Keratinocyte (primary cell): ENCODE measurements around the gene PLXNA3. TPM values are rescaled to one million over a fixed set of nuclear protein-coding genes. Genes with fewer than 3 reads are reported as not detected.
A peak's percentile ranks its signal among the peaks of the same experiment; 100 is the strongest.

Source experiments
- DNase-seq: peaks from one replicate; pipeline ENCODE4 v3.0.0-alpha.2; 2011; ENCODE audit warnings: low read depth, missing footprints, low spot score
- FAIRE-seq: peaks from 2 replicates; lab custom pipeline; 2011; peaks lifted over from hg19 to GRCh38; lab: Jason Lieb, UNC
- H2AFZ ChIP-seq: 2 replicates; pipeline ENCODE4 v1.6.0; 2012; ENCODE audit warnings: low read length, control low read depth, inconsistent platforms; ENCODE audit not compliant: control insufficient read depth
- H3K27ac ChIP-seq: 2 replicates; pipeline ENCODE4 v1.5.1; 2011; ENCODE audit warnings: low read length; ENCODE audit not compliant: control insufficient read depth, insufficient read depth
- H3K27me3 ChIP-seq: 3 replicates; pipeline ENCODE4 v1.6.0; 2011; ENCODE audit warnings: low read length; ENCODE audit not compliant: control insufficient read depth, insufficient read depth; ENCODE audit errors: extremely low read depth
- H3K36me3 ChIP-seq, 2 experiments: 2 replicates in 1 of 2; 3 replicates in 1 of 2; pipeline ENCODE4 v1.5.1; 2011; ENCODE audit warnings: low read length in 2 of 2, mild to moderate bottlenecking in 1 of 2; ENCODE audit not compliant: control insufficient read depth in 2 of 2, insufficient read depth in 2 of 2; ENCODE audit errors: extremely low read depth in 1 of 2
- H3K4me1 ChIP-seq: 3 replicates; pipeline ENCODE4 v1.5.1; 2011; ENCODE audit warnings: low read length; ENCODE audit not compliant: control insufficient read depth, insufficient read depth; ENCODE audit errors: extremely low read depth
- H3K4me2 ChIP-seq: 3 replicates; pipeline ENCODE4 v1.6.0; 2011; ENCODE audit warnings: low read depth, low read length; ENCODE audit not compliant: control insufficient read depth, insufficient read depth; ENCODE audit errors: extremely low read depth
- H3K4me3 ChIP-seq, 3 experiments: fragments of 200-600 bp in 1 of 3; sonication (generic) in 1 of 3; 2 replicates in 2 of 3; 3 replicates in 1 of 3; pipeline ENCODE4 v1.5.1; 2011 to 2016; ENCODE audit warnings: low read length in 3 of 3, mild to moderate bottlenecking in 3 of 3, control low read depth in 2 of 3, inconsistent platforms in 1 of 3, low read depth in 1 of 3, mixed read lengths in 1 of 3, mixed run types in 1 of 3, moderate library complexity in 1 of 3; ENCODE audit not compliant: control insufficient read depth in 2 of 3, insufficient read depth in 2 of 3; ENCODE audit errors: extremely low read depth in 1 of 3
- H3K79me2 ChIP-seq: 2 replicates; pipeline ENCODE4 v1.6.0; 2012; ENCODE audit warnings: low read length; ENCODE audit not compliant: control insufficient read depth, insufficient read depth
- H3K9ac ChIP-seq: 3 replicates; pipeline ENCODE4 v1.6.0; 2011; ENCODE audit warnings: low read length; ENCODE audit not compliant: control insufficient read depth, insufficient read depth; ENCODE audit errors: extremely low read depth
- H3K9me1 ChIP-seq: 3 replicates; pipeline ENCODE4 v1.6.0; 2011; ENCODE audit warnings: low read length; ENCODE audit not compliant: control insufficient read depth, insufficient read depth; ENCODE audit errors: extremely low read depth
- H3K9me3 ChIP-seq: 2 replicates; pipeline ENCODE4 v1.5.1; 2012; ENCODE audit warnings: low read depth, low read length; ENCODE audit not compliant: control insufficient read depth
- H4K20me1 ChIP-seq: 3 replicates; pipeline ENCODE4 v1.6.0; 2011; ENCODE audit warnings: low read length; ENCODE audit not compliant: control insufficient read depth, insufficient read depth; ENCODE audit errors: extremely low read depth
- CTCF ChIP-seq, 3 experiments: IDR thresholded peaks in 1 of 3; conservative IDR thresholded peaks in 1 of 3; optimal IDR thresholded peaks in 1 of 3; 2 replicates in 2 of 3; 3 replicates in 1 of 3; pipeline versions ENCODE3 to v1.5.1; 2011; ENCODE audit warnings: low read length in 3 of 3, mild to moderate bottlenecking in 3 of 3, moderate library complexity in 2 of 3, control low read depth in 1 of 3, inconsistent platforms in 1 of 3; ENCODE audit not compliant: insufficient read depth in 2 of 3; ENCODE audit errors: extremely low read depth in 1 of 3
- EZH2 ChIP-seq: IDR thresholded peaks from one replicate; pipeline ENCODE4 v1.6.1; 2012; ENCODE audit warnings: inconsistent platforms, mild to moderate bottlenecking, low read length, moderate library complexity
- dilution Hi-C: fragments of 300-500 bp; cut with MboI; formaldehyde crosslinking; loops from one replicate; pipeline ENCODE4 v1.7.0; 2020; ENCODE audit warnings: low sequenced_read_pairs; ENCODE audit not compliant: extremely low pct_ligation_motif_present
- polyA plus RNA-seq, 5 experiments: library from polyadenylated mRNA; depleted of rRNA in 3 of 5; stranded (reverse) in 3 of 5; stranded (forward) in 1 of 5; unstranded in 1 of 5; fragments of >200 nt; gene quantifications; 1 replicate in 1 of 5; 2 replicates in 3 of 5; 3 replicates in 1 of 5; pipeline versions ENCODE4 v1.2.1 to v1.2.3, GENCODE V29; 2011 to 2012; ENCODE audit warnings: missing spikeins in 2 of 5, low read depth in 1 of 5, low replicate concordance in 1 of 5

PLXNA3 gene
- polyA plus RNA-seq, 1 donor (not counting 4 experiments of a cell fraction or from before 2014, with no cell fraction given), result 7.6 TPM

- H3K4me3 ChIP-seq, result peak within 1 kb of the TSS; percentile 47 to 58 (median 55)
- H3K79me2 ChIP-seq, result peaks cover 11% of the 10 kb centered on the region
- no peak for FAIRE-seq
- H3K4me1 ChIP-seq, result peaks cover 13% of the 10 kb centered on the region
- no peaks in the 10 kb centered on the region for H3K9me1 ChIP-seq
- no peak within 1 kb of the TSS for H2AFZ ChIP-seq
- dilution Hi-C loops, result no loop called here
- no peaks in the 10 kb centered on the region for H3K9me3 ChIP-seq
- H3K27ac ChIP-seq, result no peak within 1 kb of the TSS
- TF ChIP-seq CTCF (optimal IDR thresholded peaks at IDR 0.05 in 1 of 3, IDR thresholded peaks at IDR 0.05 in 1 of 3, conservative IDR thresholded peaks at IDR 0.05 in 1 of 3; ENCODE audit: extremely low read depth in 1 of 3, insufficient read depth in 2 of 3, low read length in 3 of 3) (no peak), EZH2 (no peak)
- peak within 1 kb of the TSS; percentile 60 for H3K9ac ChIP-seq
- DNase-seq, result peak; percentile 5
- peaks cover 5 to 8% of the 10 kb centered on the region in 2 experiments for H3K36me3 ChIP-seq
- no peaks in the 10 kb centered on the region for H3K27me3 ChIP-seq
- H4K20me1 ChIP-seq, result no peaks in the 10 kb centered on the region
- peak within 1 kb of the TSS; percentile 70 for H3K4me2 ChIP-seq
These were observed 28.5 kb downstream of the PLXNA3 start, which contains the start of gene UBL4A for GRCh38 chrX:154486396-154487207. Gene UBL4A, minus strand, starts transcription at chrX:154486615. Its CDS starts 31 bp downstream, at chrX:154486584.

GRCh38 chrX:154487518-154488290 lies 29.6 kb downstream of the PLXNA3 start:
- H3K27ac ChIP-seq, result no peak overlapping the region
- peaks cover 13% of the 10 kb centered on the region for H3K4me1 ChIP-seq
- dilution Hi-C loops, result no loop called here
- DNase-seq, result no peak
- H3K79me2 ChIP-seq, result peaks cover 11% of the 10 kb centered on the region
- no peak overlapping the region for H3K4me2 ChIP-seq
- no peaks in the 10 kb centered on the region for H3K27me3 ChIP-seq
- no peak for TF ChIP-seq CTCF (optimal IDR thresholded peaks at IDR 0.05 in 1 of 3, IDR thresholded peaks at IDR 0.05 in 1 of 3, conservative IDR thresholded peaks at IDR 0.05 in 1 of 3; ENCODE audit: extremely low read depth in 1 of 3, insufficient read depth in 2 of 3, low read length in 3 of 3)
- no peak for TF ChIP-seq EZH2
- no peaks in the 10 kb centered on the region for H3K9me1 ChIP-seq
- H3K9me3 ChIP-seq, result no peaks in the 10 kb centered on the region
- H4K20me1 ChIP-seq, result no peaks in the 10 kb centered on the region
- H3K4me3 ChIP-seq, result no peak overlapping the region
- H3K36me3 ChIP-seq, result peaks cover 5 to 8% of the 10 kb centered on the region in 2 experiments
- H3K9ac ChIP-seq, result no peak overlapping the region
- H2AFZ ChIP-seq, result no peak overlapping the region
- no peak for FAIRE-seq
